Measurements from ENCODE around the gene PTPRT.

Gene PTPRT

DNA sequence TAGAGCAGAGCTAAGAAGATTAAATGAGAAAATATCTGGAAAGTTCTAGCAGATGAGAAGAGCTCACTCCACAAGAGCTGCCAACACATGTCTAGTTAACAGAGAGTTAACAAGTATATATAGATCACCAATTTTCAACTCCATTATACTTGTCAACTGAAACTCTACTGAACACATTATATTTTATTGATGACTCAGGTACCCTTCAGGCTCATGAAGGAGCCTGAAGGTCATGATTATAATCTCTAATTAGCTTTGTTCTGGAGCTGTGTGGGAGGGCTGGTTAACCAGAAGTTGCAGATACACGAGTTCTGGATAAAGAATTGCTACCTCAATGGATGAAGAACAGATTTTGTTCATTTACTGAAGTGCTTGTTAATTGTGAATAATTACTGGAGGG lies 42.1 kb upstream of the PTPRT start:
- peaks cover 0 to 3% of the 10 kb centered on the region in 2 donors for H3K27me3 ChIP-seq
- no peak overlapping the region for H3K4me3 ChIP-seq
- intact Hi-C loops (cut with DNase I; ENCODE audit: low total_unique reads) = no loop called here
- TF ChIP-seq, protein P1, sequence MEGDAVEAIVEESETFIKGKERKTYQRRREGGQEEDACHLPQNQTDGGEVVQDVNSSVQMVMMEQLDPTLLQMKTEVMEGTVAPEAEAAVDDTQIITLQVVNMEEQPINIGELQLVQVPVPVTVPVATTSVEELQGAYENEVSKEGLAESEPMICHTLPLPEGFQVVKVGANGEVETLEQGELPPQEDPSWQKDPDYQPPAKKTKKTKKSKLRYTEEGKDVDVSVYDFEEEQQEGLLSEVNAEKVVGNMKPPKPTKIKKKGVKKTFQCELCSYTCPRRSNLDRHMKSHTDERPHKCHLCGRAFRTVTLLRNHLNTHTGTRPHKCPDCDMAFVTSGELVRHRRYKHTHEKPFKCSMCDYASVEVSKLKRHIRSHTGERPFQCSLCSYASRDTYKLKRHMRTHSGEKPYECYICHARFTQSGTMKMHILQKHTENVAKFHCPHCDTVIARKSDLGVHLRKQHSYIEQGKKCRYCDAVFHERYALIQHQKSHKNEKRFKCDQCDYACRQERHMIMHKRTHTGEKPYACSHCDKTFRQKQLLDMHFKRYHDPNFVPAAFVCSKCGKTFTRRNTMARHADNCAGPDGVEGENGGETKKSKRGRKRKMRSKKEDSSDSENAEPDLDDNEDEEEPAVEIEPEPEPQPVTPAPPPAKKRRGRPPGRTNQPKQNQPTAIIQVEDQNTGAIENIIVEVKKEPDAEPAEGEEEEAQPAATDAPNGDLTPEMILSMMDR (IDR thresholded peaks at IDR 0.05) = no peak
- no peak for DNase-seq
- H3K36me3 ChIP-seq = no peaks in the 10 kb centered on the region
- H3K4me1 ChIP-seq = no peaks in the 10 kb centered on the region
- H3K27ac ChIP-seq = no peak overlapping the region
- no peaks in the 10 kb centered on the region for H3K9me3 ChIP-seq

DNA sequence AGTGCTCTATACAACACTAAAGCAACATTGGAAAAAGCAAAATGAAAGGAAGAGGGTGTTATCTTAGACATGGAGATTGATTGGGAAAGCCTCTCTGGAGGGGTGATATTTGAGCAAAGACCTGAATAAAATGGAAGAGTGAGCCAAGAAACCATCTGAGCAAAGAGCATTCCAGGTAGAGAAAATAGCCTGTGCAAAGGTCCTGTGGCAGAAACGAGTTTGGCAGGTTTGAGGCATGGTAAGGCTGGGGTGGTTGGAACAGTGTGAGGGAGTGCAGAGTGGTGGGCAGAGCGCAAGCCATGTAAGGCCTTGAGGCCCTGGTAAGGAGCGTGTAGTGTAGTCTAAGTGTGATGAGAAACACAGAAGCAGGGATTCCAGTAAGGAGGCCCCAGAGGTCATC lies 40.0 kb upstream of the PTPRT start:
- no peak overlapping the region for H3K4me3 ChIP-seq
- TF ChIP-seq, protein P1 (IDR thresholded peaks at IDR 0.05) = no peak
- intact Hi-C loops (cut with DNase I; ENCODE audit: low total_unique reads) = no loop called here
- peaks cover 0 to 3% of the 10 kb centered on the region in 2 donors for H3K27me3 ChIP-seq
- H3K4me1 ChIP-seq = no peaks in the 10 kb centered on the region
- DNase-seq = no peak
- no peaks in the 10 kb centered on the region for H3K9me3 ChIP-seq
- no peaks in the 10 kb centered on the region for H3K36me3 ChIP-seq
- no peak overlapping the region for H3K27ac ChIP-seq

DNA sequence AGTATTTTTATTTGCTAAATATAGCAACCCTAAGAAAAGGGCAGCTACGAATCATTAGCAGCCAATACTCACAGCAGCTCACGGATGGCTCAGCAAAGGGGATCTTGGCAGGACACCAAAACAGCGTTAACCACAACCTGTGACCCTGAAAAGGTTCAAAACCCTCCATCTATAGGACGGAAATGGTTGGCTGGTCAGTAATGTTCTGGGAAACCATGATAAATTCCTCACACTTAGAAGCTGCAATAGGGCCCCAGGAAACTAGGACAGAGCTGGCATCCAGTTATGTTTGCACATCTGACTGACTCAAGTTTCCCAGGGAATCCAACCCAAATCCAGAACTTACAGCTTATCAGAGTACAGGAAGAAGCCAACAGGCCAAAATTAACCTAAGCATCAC lies 30.9 kb upstream of the PTPRT start:
- intact Hi-C loops (cut with DNase I; ENCODE audit: low total_unique reads) = no loop called here

DNA sequence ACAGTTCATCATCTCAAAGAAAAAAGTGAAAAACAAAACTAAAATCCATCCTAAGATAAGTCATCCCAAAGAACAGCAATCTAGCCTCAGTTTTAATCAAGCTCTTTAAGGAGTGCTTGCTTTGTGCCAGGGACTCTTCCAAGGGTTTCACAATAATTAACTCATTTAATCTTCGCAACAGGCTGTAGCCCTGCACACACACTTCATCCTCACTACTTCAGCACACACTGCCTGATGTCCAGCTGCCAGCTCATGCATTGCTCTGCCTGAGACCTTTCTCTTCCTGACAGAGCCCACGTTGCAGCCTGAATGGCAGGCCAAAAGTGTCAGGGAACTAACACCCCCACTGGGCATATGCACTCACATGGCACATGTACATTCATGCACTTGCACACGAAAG lies 21.2 kb upstream of the PTPRT start:
- Histone ChIP-seq H3K27me3 (no peaks in the 10 kb centered on the region), H3K4me1 (no peaks in the 10 kb centered on the region), H3K9me3 (no peaks in the 10 kb centered on the region), H3K36me3 (no peaks in the 10 kb centered on the region), H3K27ac (no peak overlapping the region), H3K4me3 (no peak overlapping the region)
- TF ChIP-seq, protein P1 (IDR thresholded peaks at IDR 0.05) = no peak
- intact Hi-C loops (cut with DNase I; ENCODE audit: low total_unique reads) = no loop called here
- no peak for DNase-seq

More for the DNA sequence above, 30.9 kb upstream of the PTPRT start:
- H3K27ac ChIP-seq = peak overlapping the region; percentile 28 to 45
- H3K4me3 ChIP-seq = no peak overlapping the region
- H3K4me1 ChIP-seq = peaks cover 0 to 58% (median 19%) of the 10 kb centered on the region in 4 donors
- TF ChIP-seq, protein P1 (IDR thresholded peaks at IDR 0.05) = no peak
- DNase-seq = no peak
- no peaks in the 10 kb centered on the region for H3K27me3 ChIP-seq
- H3K9me3 ChIP-seq = no peaks in the 10 kb centered on the region
- no peaks in the 10 kb centered on the region for H3K36me3 ChIP-seq

- Histone ChIP-seq H3K36me3 (no peaks in the 10 kb centered on the region), H3K4me3 (no peak overlapping the region), H3K9me3 (no peaks in the 10 kb centered on the region), H3K27me3 (no peaks in the 10 kb centered on the region), H3K4me1 (no peaks in the 10 kb centered on the region), H3K27ac (no peak overlapping the region)
- TF ChIP-seq, protein P1 (IDR thresholded peaks at IDR 0.05) = no peak
- no peak for DNase-seq
- intact Hi-C loops (cut with DNase I; ENCODE audit: low total_unique reads) = no loop called here
These were observed 20.1 kb upstream of the PTPRT start for GRCh38 chr20:43209831-43210230.

GRCh38 chr20:43205699-43206098 lies 16.0 kb upstream of the PTPRT start:
- intact Hi-C loops (cut with DNase I; ENCODE audit: low total_unique reads) = no loop called here
- Histone ChIP-seq H3K9me3 (no peaks in the 10 kb centered on the region), H3K36me3 (no peaks in the 10 kb centered on the region), H3K27me3 (no peaks in the 10 kb centered on the region), H3K27ac (no peak overlapping the region), H3K4me3 (no peak overlapping the region), H3K4me1 (no peaks in the 10 kb centered on the region)
- TF ChIP-seq, protein P1 (IDR thresholded peaks at IDR 0.05) = no peak
- no peak for DNase-seq
